Posterior vena cava (tissue), 2 donors: Measurements from ENCODE around the gene AMER2. TPM values are rescaled to one million over a fixed set of nuclear protein-coding genes. Genes with fewer than 3 reads are reported as not detected.

Source experiments
- DNase-seq: peaks from one replicate; pipeline ENCODE4 v3.0.0-alpha.2; 2020; ENCODE audit warnings: low spot score
- intact Hi-C, 2 donors: fragments of 100-400 bp; cut with DNase I; formaldehyde crosslinking; loops; one replicate each; pipeline versions ENCODE4 v1.14.1 to v1.14.2; 2022 to 2023
- total RNA-seq, 2 donors: library from RNA; stranded (reverse); fragmentation: NEBNext Ultra II Directional; extraction: Animal tissue kit (Norgen Biotek cat#: 25700); gene quantifications; one replicate each; pipeline ENCODE4 v1.2.1, GENCODE V29; 2021
- donor health status: DM: yes; HTN: yes; CAD: no.
- donor health status: DM: yes; HTN: yes; CAD: no.

Gene AMER2
- total RNA-seq, 2 donors from 2014 or later = not detected

- intact Hi-C loops = loop anchor here in 1 of 2 donors (5.0 kb wide), 1 partner anchor 860 kb away; no protein-coding TSS in a partner anchor
- no peak for DNase-seq
These were observed 54.8 kb downstream of the AMER2 start for GRCh38 chr13:25117312-25117711.

- intact Hi-C loops = loop anchor here in 1 of 2 donors (5.0 kb wide), 1 partner anchor 861 kb away; no protein-coding TSS in a partner anchor
- no peak for DNase-seq
These were observed 56.0 kb downstream of the AMER2 start for GRCh38 chr13:25116044-25116443.

- no peak for DNase-seq
- intact Hi-C loops = no loop called here
These were observed 57.9 kb downstream of the AMER2 start for GRCh38 chr13:25114220-25114619.

GRCh38 chr13:25112695-25113255 is 59.3 kb downstream of the AMER2 start:
- intact Hi-C loops = no loop called here
- DNase-seq = no peak

Other genes starting within 250 kb of the AMER2 start
- under 1 TPM; 0.14 to 0.23 TPM for gene PABPC3, start 76.2 kb downstream of the AMER2 start, total RNA-seq
- 10 to 100 TPM; 23.5 to 24.5 TPM for gene MTMR6, start 115.2 kb upstream of the AMER2 start, total RNA-seq
- 10 to 100 TPM; 35.1 to 35.9 TPM for gene NUP58, start 129.3 kb upstream of the AMER2 start, total RNA-seq
- gene ATP8A2, start 199.7 kb upstream of the AMER2 start, total RNA-seq = under 1 TPM; 0.24 to 0.60 TPM